Stimulated activated CD8-positive, alpha-beta memory T cell treated with anti-CD3 and anti-CD28 coated beads, Interleukin-7, amount 100 ng/mL, for 4 hours (primary cell): Measurements from ENCODE around the gene FOXM1.
A peak's percentile ranks its signal among the peaks of the same experiment; 100 is the strongest.

Source experiments
- DNase-seq, 2 donors: peaks; one replicate each; pipeline ENCODE4 v3.0.0-alpha.2; 2020; ENCODE audit warnings: low read depth in 2 of 2

FOXM1 gene

DNA sequence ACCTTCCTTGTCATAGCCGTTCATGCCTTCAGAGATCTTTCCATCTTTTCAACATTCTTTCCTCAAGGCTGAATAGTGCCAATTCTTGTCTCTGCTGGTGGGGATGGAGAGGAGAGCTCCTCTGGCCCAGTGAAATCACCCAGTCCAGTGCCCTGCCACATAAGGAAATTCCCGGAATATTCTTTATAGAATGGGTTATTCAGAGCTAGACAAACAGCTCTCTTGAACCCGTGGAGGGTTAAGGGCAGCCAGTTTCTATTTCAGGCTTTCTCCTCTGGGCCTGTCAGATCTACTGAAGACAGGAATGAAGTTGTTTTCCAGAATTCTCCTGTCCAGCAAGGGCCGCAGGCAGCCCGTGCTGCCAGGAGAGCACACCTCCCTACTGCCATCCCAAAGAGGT lies 34.0 kb downstream of the FOXM1 start:
- DNase-seq: no peak

DNA sequence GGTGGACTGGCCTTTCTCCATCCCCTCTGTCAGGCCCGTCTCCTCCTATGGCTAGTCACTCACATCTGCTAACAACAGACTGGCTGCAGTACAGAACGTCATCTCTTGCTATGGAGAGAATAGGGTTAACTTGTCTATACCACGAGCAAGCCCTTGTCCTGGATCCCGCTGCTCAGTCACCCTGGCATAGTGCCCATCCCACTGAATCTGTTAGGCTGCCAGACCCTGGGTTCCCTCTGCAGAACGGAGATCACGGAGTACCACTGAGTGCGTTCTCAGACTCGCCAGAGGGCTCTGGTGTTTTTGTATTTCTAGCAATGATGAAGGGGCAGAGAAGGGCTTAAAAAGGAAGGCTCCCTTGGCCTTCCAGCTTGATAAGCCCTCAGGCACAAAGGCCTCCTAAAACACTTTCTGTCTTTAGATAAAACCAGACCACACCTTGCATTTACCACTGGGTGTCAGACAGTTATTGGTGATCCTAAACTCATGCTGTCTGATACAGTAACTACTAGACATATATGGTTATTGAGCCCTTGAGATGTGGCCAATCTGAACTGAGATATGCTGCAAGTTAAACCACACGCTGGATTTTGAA lies 35.8 kb downstream of the FOXM1 start:
- no peak for DNase-seq

DNA sequence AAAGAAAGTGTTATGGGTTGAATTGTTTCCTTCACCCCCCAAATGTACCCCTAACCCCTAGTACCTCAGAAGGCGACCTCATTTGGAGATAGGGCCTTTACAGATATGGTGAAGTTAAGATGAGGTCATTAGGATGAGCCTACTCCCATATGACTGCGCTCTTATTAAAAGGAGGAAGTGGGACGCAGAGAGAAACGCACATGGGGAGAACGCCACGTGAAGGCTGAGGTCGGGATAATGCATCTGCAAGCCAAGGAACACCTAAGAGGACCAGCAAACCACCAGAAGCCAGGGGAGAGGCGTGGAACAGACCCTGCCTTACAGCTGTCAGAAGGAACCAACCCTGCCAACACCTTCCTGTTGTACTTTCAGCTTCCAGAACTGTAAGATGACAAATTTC lies 40.4 kb downstream of the FOXM1 start:
- no peak for DNase-seq

- DNase-seq: no peak
Observed at GRCh38 chr12:2835691-2836403, 41.1 kb downstream of the FOXM1 start.

DNA sequence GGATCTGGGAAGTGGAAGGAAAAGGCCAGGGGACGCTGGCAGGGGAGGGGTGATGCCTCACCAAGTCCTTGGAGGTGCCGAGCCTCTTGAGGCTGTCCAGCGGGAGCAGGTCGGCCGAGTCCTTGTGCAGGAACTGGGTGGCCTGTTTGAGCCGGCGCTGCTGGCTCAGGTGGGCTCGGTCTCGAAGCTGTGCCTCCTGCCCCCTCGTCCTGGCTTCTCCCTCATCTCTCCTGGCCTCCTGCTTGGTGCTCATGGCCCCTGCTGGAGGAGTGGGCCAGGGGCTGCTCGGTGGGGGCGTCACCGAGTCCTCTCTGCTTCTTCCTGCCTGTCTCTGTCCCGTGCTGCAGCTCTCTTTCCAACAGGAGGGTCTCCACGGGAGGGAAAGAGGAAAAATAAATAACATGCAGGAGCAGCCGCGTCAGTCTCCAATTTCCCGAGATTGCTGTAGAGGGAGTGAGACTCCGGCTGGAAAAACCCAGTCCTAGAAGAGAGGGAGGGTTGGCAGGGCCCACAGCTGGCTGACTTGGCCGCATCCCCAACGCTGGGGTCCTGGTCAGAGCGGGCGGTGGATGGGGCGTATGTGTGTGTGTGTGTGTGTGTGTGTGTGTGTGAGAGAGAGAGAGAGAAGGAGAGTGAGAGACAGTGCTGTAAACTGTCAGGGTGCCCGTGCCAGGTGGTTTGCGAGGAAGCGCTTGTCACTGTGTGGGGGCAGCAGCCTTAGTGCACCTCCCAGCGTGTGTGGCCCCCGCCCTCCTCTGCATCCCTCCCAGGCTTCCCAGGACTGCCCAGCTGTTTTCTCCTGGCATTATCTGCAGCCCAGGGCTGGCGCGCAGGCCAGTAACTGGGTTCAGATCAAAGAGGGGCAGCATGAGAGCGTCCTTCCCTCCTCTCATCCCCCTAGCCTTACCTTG lies 42.1 kb downstream of the FOXM1 start, which contains the start of gene NRIP2:
Gene NRIP2 (minus strand): TSS at position 455 of the 911 bp plus-strand sequence. CDS start 52 bp downstream, at position 403.
- no peak for DNase-seq

- DNase-seq: no peak
Observed at GRCh38 chr12:2833810-2834209, 43.2 kb downstream of the FOXM1 start.

DNA sequence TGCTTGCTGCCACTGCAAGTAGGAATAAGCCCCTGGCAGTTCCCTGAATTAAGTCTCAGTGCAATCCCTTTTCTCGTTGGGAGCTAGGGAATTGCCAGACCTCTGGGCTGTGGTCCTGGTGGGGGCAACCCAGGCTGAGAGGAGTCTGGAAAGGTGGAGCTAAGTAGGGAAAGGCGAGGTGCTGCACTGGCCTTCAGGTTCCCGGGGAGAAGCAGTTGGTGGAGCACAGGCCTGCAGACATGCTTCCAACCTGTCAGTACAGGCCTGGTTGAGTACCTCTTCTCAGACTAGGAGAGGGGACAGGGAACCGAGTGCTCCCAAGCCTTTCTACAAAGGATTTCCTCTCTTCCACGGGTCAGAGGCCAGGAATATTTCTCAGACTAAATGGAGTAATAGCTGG lies 43.6 kb downstream of the FOXM1 start:
- DNase-seq: no peak

GRCh38 chr12:2832550-2833127 lies 44.3 kb downstream of the FOXM1 start:
- DNase-seq: no peak

GRCh38 chr12:2829275-2829674 lies 47.7 kb downstream of the FOXM1 start:
- DNase-seq: no peak

DNA sequence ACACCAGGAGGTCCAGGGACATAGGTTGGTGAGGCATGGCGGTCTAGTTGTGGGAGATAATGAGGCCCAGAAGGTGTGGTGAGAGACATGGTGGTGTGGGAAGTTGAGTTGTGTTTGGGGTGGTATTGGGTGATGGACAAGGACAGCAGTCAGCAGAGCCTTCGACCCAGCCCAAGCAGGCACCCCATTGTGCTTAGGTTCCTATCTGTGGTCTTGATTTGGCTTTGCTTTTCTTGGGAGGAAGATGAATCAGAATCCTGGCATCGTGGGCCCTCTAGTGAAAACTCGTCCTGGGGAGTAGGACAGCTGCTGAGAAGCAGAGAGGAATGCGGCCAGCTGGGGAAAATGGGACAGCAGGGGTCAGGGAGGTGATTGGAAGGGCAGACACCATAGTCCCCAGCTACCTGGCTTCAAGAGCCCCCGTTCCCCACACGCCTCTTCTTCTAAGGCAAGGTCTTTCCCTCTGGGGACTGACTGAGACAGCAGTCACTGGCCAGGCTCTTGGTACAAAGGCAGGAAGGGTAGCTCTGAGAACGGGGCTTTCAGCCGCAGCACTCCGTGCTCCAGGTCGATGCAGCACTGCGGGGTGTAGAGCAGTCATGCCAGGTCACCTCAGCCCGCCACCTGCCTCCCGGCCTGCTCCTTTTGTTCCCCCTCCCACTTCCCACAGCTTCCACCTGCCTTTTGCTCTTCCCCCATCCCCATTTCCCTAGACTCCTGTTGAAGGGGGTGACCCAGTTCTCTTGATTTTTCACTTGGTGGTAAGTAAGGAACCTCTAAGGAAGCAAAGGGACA lies 50.1 kb downstream of the FOXM1 start:
- DNase-seq: no peak

DNA sequence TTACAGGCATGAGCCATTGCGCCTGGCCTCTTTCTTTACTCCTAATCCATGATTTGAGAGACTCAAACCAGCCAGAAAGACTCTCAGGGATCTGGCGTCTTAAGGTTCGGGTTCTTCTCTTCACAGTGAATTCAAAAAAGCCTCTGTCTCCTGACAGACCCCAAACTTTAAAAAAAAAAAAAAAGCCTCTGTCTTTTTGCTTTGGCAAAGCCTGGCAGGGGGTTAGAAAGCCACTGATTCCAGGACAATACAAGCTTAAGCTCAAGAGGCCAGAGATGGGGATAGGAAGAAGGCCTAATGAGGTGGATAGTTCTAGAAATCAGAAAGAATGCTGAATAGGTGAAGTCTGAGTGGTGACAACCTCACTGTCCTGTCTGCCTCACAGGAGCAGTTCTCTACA lies 50.9 kb downstream of the FOXM1 start:
- DNase-seq: no peak

GRCh38 chr12:2825132-2825531 lies 51.8 kb downstream of the FOXM1 start:
- DNase-seq: no peak

- DNase-seq: no peak
Observed at GRCh38 chr12:2824541-2824940, 52.4 kb downstream of the FOXM1 start.

DNA sequence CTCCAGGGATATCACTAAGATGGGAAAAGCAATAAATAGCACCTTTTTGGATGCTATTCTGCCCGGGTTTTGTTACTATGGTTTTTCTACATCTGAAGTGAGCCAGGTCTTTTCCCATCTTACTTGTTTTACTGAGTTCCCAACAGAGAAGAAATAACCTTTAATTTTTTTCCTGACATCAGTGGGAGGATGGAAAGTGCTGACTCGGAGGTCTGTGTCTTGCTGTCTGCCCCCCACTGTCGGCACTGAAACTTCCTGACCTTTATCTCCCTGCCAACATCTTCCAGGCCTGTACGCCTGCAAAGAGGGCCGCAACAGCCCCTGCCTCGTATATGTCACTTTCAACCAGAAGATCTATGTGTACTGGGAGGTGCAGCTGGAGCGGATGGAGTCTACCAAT lies 53.5 kb downstream of the FOXM1 start:
- DNase-seq: no peak

GRCh38 chr12:2820432-2820831 lies 56.5 kb downstream of the FOXM1 start:
- no peak for DNase-seq

GRCh38 chr12:2819810-2820209 lies 57.2 kb downstream of the FOXM1 start:
- DNase-seq: no peak

GRCh38 chr12:2813214-2814185 lies 63.5 kb downstream of the FOXM1 start:
- DNase-seq: no peak

GRCh38 chr12:2812290-2813213 lies 64.4 kb downstream of the FOXM1 start, which contains the start of gene ITFG2:
ITFG2 (plus strand) TSS chr12:2812668; CDS start chr12:2812761, 93 bp downstream.
- DNase-seq: peak; percentile 95 to 97

DNA sequence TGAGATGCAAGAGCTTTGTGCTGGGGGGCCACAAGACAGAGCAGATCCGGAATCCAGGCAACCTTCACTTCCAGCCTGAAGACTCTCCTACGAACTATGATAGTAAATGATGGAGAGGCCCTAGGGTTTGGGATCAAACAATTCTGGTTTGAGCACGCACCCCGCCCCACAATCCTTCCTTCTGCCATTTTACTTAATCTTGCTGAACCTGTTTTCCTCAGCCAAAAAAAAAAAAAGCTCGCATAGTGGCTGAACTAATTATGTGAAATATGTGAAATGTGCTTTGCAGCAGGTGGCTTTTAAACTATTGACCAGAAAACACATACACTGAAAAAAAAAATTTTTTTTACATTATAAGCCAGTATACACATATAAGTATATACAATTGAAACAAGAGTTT lies 65.2 kb downstream of the FOXM1 start:
- no peak for DNase-seq
